Raji (cell line): Measurements from ENCODE around the gene ADD2.

Experiments
- POLR2A ChIP-seq: IDR thresholded peaks from 2 replicates; pipeline ENCODE4 v1.6.1; 2011; ENCODE audit warnings: low read depth, low read length, control low read depth; ENCODE audit not compliant: insufficient read depth

The ADD2 gene

GRCh38 chr2:70720124-70720523, 47.9 kb downstream of the ADD2 start:
- TF ChIP-seq POLR2A, result no peak

DNA sequence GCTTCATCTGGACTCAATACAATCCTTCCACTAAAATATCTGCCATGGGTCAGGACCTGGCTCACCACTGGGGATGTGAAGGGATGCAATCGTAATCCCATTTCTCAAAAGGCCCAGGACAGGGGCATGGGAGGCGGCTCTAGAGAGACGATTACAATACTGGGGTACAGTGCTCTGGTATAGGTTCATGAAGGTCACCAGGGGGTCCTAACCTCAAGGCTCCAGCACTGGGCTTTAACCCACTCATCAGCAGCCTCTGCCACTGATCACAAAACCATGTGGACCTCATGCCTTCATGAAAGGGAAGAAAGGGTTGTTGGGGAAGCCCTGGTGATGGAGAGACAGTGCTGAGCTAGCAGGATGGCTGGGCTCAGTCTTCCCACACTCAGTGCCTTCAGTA, 48.8 kb downstream of the ADD2 start:
- TF ChIP-seq POLR2A, result no peak

DNA sequence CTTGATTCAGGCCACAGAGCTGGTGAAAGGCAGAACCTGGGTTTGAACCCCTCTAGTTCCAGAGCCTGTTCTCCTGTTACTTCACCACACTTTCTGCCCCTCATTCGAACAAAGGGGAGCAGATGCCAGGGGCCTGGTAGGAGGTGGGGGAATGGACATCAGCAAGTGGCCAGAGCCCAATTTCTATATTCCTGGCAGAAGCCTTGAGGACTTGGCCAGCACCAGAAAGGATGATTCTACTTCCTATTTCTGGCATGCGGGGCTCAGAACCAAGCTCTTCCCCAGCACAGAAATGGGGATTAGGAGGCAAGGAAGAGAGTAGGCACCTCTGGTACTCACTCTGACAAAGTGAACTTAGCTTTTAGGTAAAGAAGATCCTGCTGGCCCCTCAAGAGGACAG, 49.3 kb downstream of the ADD2 start:
- TF ChIP-seq POLR2A, result no peak

GRCh38 chr2:70718241-70718640, 49.8 kb downstream of the ADD2 start:
- no peak for TF ChIP-seq POLR2A

DNA sequence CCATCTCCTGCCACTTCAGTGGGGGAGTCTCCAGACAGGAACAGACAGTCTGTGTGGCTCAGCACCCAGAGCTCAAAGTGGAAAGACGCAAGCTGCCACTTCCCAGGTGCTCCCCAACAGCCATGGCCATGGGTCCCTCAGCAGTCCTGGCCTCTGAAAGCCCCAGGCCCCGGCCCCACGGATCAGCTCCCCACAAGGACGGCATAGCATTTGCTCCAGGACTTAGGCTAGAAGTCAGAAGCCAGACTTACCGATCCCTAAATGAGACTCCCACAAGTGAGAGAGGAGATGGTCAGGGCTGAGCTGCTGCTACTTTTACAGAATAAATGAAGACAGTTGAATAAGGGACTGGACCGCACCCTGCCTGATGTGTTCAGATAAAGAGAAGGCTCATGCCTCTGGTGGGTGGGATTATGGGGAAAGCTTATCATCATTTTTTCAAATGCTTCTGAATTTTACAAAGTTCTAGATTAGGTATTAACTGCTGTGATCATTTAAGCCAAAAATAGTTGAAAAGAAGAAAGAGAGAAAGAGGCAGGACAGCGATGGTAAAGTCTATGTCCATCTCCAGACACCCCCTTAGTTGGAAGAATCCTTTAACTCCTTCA, 50.5 kb downstream of the ADD2 start:
- TF ChIP-seq POLR2A, result no peak

DNA sequence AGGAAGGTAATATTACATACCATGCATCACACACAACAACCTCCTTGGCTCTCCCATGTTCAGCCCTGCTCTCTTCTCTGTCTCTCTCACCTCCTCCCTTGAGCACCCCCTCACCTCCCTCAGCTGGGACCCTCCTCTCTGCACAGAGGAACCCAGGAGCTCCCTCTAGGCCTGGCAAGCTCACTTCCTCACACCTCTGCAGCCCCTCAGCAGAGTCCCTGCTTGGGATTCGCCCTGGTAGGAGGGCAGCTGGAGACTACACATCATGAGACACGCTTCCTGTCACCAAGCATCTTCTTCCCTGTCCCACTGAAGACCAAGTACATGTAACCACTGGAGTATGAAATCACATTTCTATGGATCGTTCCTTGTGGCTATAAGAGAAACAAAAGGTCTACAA, 51.0 kb downstream of the ADD2 start:
- no peak for TF ChIP-seq POLR2A

DNA sequence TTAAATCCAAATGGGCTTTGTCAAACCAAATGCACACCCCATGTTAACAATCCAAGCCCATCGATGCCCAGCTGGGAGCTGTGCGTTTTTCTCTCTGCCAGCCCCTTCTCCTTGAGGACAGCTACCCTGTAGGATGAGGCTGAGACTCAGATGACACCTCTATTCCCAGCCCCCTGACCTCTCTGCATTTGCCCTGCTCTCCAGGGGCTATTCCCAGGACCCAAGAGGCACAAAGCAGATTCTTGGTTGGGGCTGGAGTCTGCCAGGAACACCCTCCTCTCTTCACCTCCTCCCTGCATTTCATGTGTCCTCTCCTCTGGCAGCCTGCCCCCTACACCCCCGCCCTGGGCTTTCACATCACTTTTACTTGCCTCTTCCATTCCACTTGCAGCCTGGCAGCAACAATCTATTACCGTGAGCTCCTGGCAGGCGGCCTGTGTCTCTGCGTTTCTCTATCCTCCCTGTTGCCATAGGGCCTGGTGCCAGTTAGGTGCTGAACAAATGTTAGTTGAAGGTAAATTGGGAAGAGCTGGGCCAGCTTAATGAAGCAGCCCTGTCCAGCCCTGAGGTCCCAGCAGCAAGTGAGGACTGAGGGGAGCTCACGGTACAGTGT, 51.8 kb downstream of the ADD2 start:
- no peak for TF ChIP-seq POLR2A

DNA sequence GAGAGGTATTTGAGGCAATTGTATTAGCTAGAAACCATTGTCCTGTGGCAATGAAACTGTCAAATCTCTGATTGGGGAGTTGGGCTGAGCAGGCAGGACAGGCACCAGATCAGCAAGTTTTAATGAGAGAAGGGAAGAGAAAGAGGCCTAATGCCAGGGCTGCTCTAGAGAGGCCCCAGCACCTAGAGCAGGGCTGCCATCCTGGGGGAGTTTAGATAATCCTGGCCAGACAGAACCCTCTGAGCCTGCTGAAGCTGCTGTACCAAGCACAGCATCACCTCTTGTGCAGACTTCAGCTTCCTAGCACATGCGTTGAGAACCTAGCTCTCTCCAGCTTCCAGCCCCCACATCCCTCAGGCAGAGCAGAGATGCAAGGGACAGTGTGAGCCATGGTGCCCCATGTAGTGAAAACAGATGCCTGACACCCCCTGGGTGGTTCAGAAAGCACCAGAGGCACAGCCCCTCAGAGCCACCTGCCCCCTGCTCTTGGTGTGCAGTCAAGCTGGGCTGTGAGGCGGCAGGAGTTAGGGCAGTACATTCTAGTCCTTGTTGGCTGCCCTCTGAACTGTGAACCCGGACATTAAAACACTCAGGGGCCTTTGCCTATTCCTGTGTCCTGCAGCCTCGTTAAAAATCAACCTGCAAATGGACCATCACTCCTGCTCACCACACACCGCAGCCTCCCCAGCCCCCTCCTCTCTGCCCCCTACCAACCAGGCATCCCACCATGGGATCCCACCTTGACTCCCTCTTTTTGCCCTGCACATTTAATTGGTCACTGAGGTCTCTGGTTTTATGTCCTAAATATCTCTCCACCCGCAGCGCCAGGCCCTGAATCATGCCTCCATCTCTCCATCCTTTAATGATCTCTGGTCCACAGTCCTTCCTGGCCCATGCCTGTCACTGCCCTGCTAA, 52.7 kb downstream of the ADD2 start:
- no peak for TF ChIP-seq POLR2A

- no peak for TF ChIP-seq POLR2A
Observed at GRCh38 chr2:70714141-70714905, 53.7 kb downstream of the ADD2 start.

- TF ChIP-seq POLR2A, result no peak
Observed at GRCh38 chr2:70712916-70713315, 55.1 kb downstream of the ADD2 start.

GRCh38 chr2:70711191-70711590, 56.8 kb downstream of the ADD2 start:
- TF ChIP-seq POLR2A, result no peak

- TF ChIP-seq POLR2A, result no peak
Observed at GRCh38 chr2:70710038-70710690, 57.8 kb downstream of the ADD2 start.

DNA sequence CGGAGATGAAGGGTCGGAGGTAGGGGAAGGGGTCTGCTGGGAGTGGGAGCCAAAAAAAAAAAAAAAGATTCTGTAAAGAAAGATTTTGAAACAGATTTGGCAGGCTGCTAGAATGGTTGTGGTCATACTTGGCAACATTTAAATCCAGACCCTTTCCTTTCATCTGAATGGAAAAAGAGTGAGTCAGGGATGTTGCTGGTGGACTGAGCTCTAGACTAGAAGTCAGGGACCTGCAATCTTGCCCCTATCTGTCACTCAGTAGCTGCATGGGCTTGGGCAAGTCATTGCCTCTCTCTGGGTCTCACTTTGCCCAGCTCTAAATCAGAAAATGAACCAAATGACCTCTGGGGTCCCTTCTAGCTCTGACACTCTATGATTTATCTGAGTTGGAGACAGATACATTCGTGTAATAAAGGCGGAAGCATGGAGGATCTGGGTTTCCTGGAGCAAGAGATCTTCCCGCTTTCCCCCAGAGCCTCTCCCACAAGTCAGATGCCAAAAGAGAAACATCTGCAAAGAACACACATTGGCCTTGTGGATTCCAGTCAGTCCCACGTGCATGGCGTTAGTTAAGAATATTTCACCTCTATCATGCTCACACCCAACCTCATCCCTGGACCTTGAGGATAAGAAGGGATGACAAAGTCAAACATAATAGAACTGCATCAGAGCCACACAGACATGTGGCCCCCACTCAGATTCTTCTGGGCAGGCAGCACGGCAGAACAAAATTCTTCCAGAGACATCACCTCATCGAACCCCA, 58.5 kb downstream of the ADD2 start:
- no peak for TF ChIP-seq POLR2A

DNA sequence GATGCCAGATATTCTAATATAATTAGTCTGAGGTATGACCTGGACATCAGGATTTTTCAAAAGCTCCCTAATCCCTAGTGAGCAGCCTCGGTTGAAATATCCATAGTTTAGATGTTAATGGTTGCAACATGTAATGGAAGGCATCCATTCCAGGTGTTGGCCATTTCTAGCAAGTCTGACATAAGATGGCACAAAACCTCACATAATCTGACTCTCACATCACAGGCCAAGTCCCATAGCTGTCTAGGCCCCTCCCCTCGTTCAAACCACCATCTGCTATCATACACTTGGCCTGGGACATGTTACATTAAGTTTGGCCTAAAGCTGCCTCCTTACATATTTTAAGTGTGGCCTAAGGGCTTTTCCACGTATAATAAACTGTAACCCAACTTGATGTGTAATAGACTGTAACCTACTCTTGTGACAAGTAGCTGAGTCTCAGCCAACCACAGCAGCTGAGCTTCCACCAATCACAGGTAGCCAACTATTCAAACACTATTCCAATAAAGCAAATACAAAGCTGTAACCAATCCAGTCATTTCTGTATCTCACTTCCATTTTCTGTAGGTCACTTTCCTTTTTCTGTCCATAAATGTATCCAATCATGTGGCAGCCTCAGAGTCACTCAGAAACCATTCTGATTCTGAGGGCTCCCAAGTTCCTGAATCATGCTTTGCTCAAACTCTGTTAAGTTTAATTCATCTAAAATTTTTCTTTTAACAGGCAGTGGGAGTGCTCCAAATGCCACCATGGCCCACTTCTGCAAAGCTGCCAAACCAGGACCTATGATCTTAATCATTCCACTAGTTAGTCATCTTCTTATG, 59.4 kb downstream of the ADD2 start:
- TF ChIP-seq POLR2A, result no peak

GRCh38 chr2:70707706-70708105, 60.3 kb downstream of the ADD2 start:
- TF ChIP-seq POLR2A, result no peak
